HepG2 (cell line): ENCODE measurements around the gene MTM1. TPM values are rescaled to one million over a fixed set of nuclear protein-coding genes. Genes with fewer than 3 reads are reported as not detected.

Source experiments
- ATAC-seq: fragments of 200-7000 bp; cut with Tn5 transposase; 3 replicates; pipeline ENCODE4 v1.9.1; 2020; ENCODE audit warnings: mild to moderate bottlenecking, moderate library complexity
- BruUV-seq: library from RNA; stranded (reverse); fragments of 400-500 nt; replicated peaks from 2 replicates; lab custom pipeline; 2021; lab: Mats Ljungman, UMichigan
- CTCF ChIA-PET: fragments of 300-600 bp; formaldehyde crosslinking; extraction: SDS; loops from one replicate; lab custom pipeline; 2021; ENCODE audit warnings: low total read pairs, inconsistent platforms, low intra/inter-chr PET ratio; lab: Yijun Ruan, JAX
- POLR2A ChIA-PET: fragments of 350-600 bp; sonication (Branson Sonifier 250); formaldehyde crosslinking; loops from one replicate; lab custom pipeline; 2020; ENCODE audit warnings: antibody characterized with exemption, inconsistent platforms; lab: Yijun Ruan, JAX
- DNase-seq: peaks from one replicate; pipeline ENCODE4 v3.0.0-alpha.2; 2015; ENCODE audit warnings: low spot score
- FAIRE-seq: peaks from 3 replicates; lab custom pipeline; 2011; peaks lifted over from hg19 to GRCh38; lab: Jason Lieb, UNC
- H2AFZ ChIP-seq: one replicate; pipeline ENCODE4 v1.6.1; 2011; ENCODE audit warnings: low read length, inconsistent platforms
- H3K27ac ChIP-seq: fragments of 300-600 bp; 3 replicates; pipeline ENCODE4 v1.8.0; 2011; ENCODE audit warnings: mixed run types, mild to moderate bottlenecking, mixed read lengths, low read length, inconsistent platforms; ENCODE audit not compliant: insufficient read depth; ENCODE audit errors: extremely low read length
- H3K27me3 ChIP-seq, 2 experiments: fragments of 200-600 bp in 1 of 2; 2 replicates in 1 of 2; 3 replicates in 1 of 2; pipeline versions ENCODE4 v1.6.0 to v1.8.0; 2011; ENCODE audit warnings: low read length in 2 of 2, mild to moderate bottlenecking in 2 of 2, moderate library complexity in 2 of 2, inconsistent platforms in 1 of 2; ENCODE audit not compliant: insufficient read depth in 2 of 2, control insufficient read depth in 1 of 2
- H3K36me3 ChIP-seq, 2 experiments: fragments of 200-600 bp in 1 of 2; replicated peaks in 1 of 2; 2 replicates in 1 of 2; 3 replicates in 1 of 2; pipeline versions ENCODE4 v1.5.1 to v1.8.0; 2011; ENCODE audit warnings: low read length in 2 of 2, inconsistent platforms in 1 of 2; ENCODE audit not compliant: insufficient read depth in 2 of 2, control insufficient read depth in 1 of 2
- H3K4me1 ChIP-seq: 2 replicates; pipeline ENCODE4 v1.5.1; 2012; ENCODE audit warnings: low read length, inconsistent platforms; ENCODE audit not compliant: insufficient read depth
- H3K4me2 ChIP-seq: 2 replicates; pipeline ENCODE4 v1.6.0; 2011; ENCODE audit warnings: low read depth, low read length, inconsistent platforms
- H3K4me3 ChIP-seq, 3 experiments: fragments of 200-600 bp in 1 of 3; sonication (generic), shearing (Covaris generic) in 1 of 3; replicated peaks in 1 of 3; 2 replicates each; pipeline ENCODE4 v1.5.1; 2011 to 2016; ENCODE audit warnings: low read length in 3 of 3, inconsistent platforms in 2 of 3, low read depth in 2 of 3, mild to moderate bottlenecking in 2 of 3, control low read depth in 1 of 3, mixed read lengths in 1 of 3; ENCODE audit not compliant: insufficient read depth in 1 of 3
- H3K79me2 ChIP-seq: one replicate; pipeline ENCODE4 v1.6.1; 2011; ENCODE audit warnings: low read length, inconsistent platforms; ENCODE audit not compliant: insufficient read depth
- H3K9ac ChIP-seq: 2 replicates; pipeline ENCODE4 v1.6.0; 2011; ENCODE audit warnings: mild to moderate bottlenecking, low read depth, low read length, inconsistent platforms; ENCODE audit not compliant: insufficient read depth
- H3K9me3 ChIP-seq: 2 replicates; pipeline ENCODE4 v1.5.1; 2012; ENCODE audit warnings: mild to moderate bottlenecking, low read length
- H4K20me1 ChIP-seq: 2 replicates; pipeline ENCODE4 v1.6.0; 2011; ENCODE audit warnings: inconsistent platforms, mild to moderate bottlenecking, low read length, moderate library complexity; ENCODE audit not compliant: insufficient read depth
- CHD4 ChIP-seq: fragments of 200-600 bp; sonication (generic); IDR thresholded peaks from 2 replicates; pipeline ENCODE4 v1.7.0; 2017; ENCODE audit warnings: mild to moderate bottlenecking, low read length, borderline replicate concordance
- HNRNPLL ChIP-seq: fragments of 200-400 bp; formaldehyde crosslinking; IDR thresholded peaks from 2 replicates; pipeline ENCODE4 v1.6.1; 2017; ENCODE audit warnings: mild to moderate bottlenecking, low read depth, low read length; ENCODE audit not compliant: poor library complexity, severe bottlenecking
- KDM1A ChIP-seq: IDR thresholded peaks from 2 replicates; pipeline ENCODE4 v1.6.1; 2016; ENCODE audit warnings: missing compliant biosample characterization
- NRL ChIP-seq: sonication (generic); formaldehyde crosslinking; IDR thresholded peaks from 2 replicates; pipeline ENCODE4 v1.5.0; 2020; ENCODE audit warnings: missing genetic modification reagents, mild to moderate bottlenecking, moderate library complexity, borderline replicate concordance
- RCOR2 ChIP-seq: IDR thresholded peaks from 2 replicates; pipeline ENCODE4 v1.6.1; 2016; ENCODE audit warnings: missing biosample characterization, missing genetic modification reagents
- RNF2 ChIP-seq: fragments of 450-650 bp; conservative IDR thresholded peaks from 2 replicates; pipeline ENCODE4 v1.6.1; 2016; ENCODE audit warnings: low read depth
- SOX13 ChIP-seq, 3 experiments: fragments of 450-650 bp in 1 of 3; sonication (generic) in 1 of 3; formaldehyde crosslinking in 1 of 3; IDR thresholded peaks in 2 of 3; conservative IDR thresholded peaks in 1 of 3; 2 replicates each; pipeline versions ENCODE4 v1.5.0 to v1.6.1; 2016 to 2020; ENCODE audit warnings: antibody characterized with exemption in 1 of 3, mild to moderate bottlenecking in 1 of 3, missing compliant biosample characterization in 1 of 3, missing genetic modification reagents in 1 of 3, moderate library complexity in 1 of 3
- ZMYM3 ChIP-seq: sonication (generic); formaldehyde crosslinking; IDR thresholded peaks from 2 replicates; pipeline ENCODE4 v1.5.1; 2020; ENCODE audit warnings: mild to moderate bottlenecking, missing genetic modification reagents
- ZNF205 ChIP-seq: IDR thresholded peaks from 2 replicates; pipeline ENCODE4 v1.6.1; 2018; ENCODE audit warnings: missing biosample characterization, missing genetic modification reagents
- ZNF629 ChIP-seq: sonication (generic); formaldehyde crosslinking; conservative IDR thresholded peaks from 2 replicates; pipeline ENCODE4 v1.5.0; 2020; ENCODE audit warnings: missing genetic modification reagents
- ZNF687 ChIP-seq: sonication (generic); formaldehyde crosslinking; IDR thresholded peaks from 2 replicates; pipeline ENCODE4 v1.5.1; 2020; ENCODE audit warnings: mild to moderate bottlenecking, missing genetic modification reagents, moderate library complexity
- ZNF768 ChIP-seq: sonication (generic); formaldehyde crosslinking; IDR thresholded peaks from 2 replicates; pipeline ENCODE4 v1.4.0; 2020; ENCODE audit warnings: missing genetic modification reagents
- WGBS: methylation state at CpG from one replicate; pipeline ENCODE4 v1.1.6; 2017; ENCODE audit warnings: low lambda C conversion rate; 5-methylcytosine and 5-hydroxymethylcytosine counted together
- in situ Hi-C: cut with HindIII; loops from 2 replicates; pipeline ENCODE4 v1.10.0; 2017; ENCODE audit warnings: low pct_unique_long_range_greater_than_20kb; ENCODE audit not compliant: extremely low pct_ligation_motif_present
- intact Hi-C: fragments of 100-400 bp; cut with micrococcal nuclease; formaldehyde crosslinking; loops from one replicate; pipeline ENCODE4 v1.10.0; 2022; ENCODE audit not compliant: unreplicated experiment
- polyA plus RNA-seq, 8 experiments: library from polyadenylated mRNA; depleted of rRNA in 3 of 8; stranded (reverse) in 7 of 8; unstranded in 1 of 8; fragments of >200 nt; fragmentation: Illumina TruSeq in 4 of 8; extraction: Trizol in 4 of 8; gene quantifications; 2 replicates each; pipeline versions ENCODE4 v1.2.1 to v1.2.3, GENCODE V29; 2011 to 2016; ENCODE audit warnings: low read depth in 4 of 8, missing spikeins in 1 of 8, mixed read lengths in 1 of 8; ENCODE audit not compliant: insufficient read depth in 1 of 8
- total RNA-seq, 5 experiments: library from RNA; depleted of rRNA; stranded (reverse); fragments of >200 nt; fragmentation: Illumina TruSeq; extraction: Trizol; gene quantifications; 2 replicates each; pipeline ENCODE4 v1.2.3, GENCODE V29; 2016; ENCODE audit warnings: low read depth in 1 of 5

The MTM1 gene
- total and polyA plus RNA-seq, 2 of the 13 experiments (the other 11 are each of a cell fraction or from before 2014, with no cell fraction given) = 12.0 to 15.2 TPM

GRCh38 chrX:150544222-150544787 is 24.1 kb upstream of the MTM1 start (continued):
- TF ChIP-seq ZNF205 (no peak), HNRNPLL (peak; percentile 33), ZNF687 (CRISPR knock-in tag) (peak; percentile 42), ZNF768 (CRISPR knock-in tag) (peak; percentile 71; the same call in 1 of the 2 replicates)

GRCh38 chrX:150544835-150545770 is 23.3 kb upstream of the MTM1 start:
- Histone ChIP-seq H3K27ac (no peak overlapping the region), H3K9me3 (no peaks in the 10 kb centered on the region), H3K4me3 (peak overlapping the region in 1 of 3 experiments; percentile 72; a peak in 2 of 6 replicates), H2AFZ (peak overlapping the region; percentile 0), H3K27me3 (no peaks in the 10 kb centered on the region), H3K4me2 (peak overlapping the region; percentile 90), H4K20me1 (no peaks in the 10 kb centered on the region), H3K4me1 (peaks cover 56% of the 10 kb centered on the region), H3K79me2 (no peaks in the 10 kb centered on the region), H3K36me3 (no peaks in the 10 kb centered on the region), H3K9ac (no peak overlapping the region)
- ATAC-seq (no peak), DNase-seq (no peak), FAIRE-seq (peak; percentile 52)
- 0 out of 2 replicates have a peak, but pooled peaks have one; percentile 30 for TF ChIP-seq ZMYM3
- no peak for TF ChIP-seq NRL (CRISPR knock-in tag)
- peak; percentile 79; the same call in 1 of the 2 replicates for TF ChIP-seq CHD4
- peak; percentile 43; the same call in 1 of the 2 replicates for TF ChIP-seq KDM1A (CRISPR knock-in tag)
- TF ChIP-seq RNF2 = no peak
- TF ChIP-seq SOX13 (IDR thresholded peaks at IDR 0.05) = no peak
- peak in 1 of 2 experiments; percentile 41; a peak in 1 of 4 replicates for TF ChIP-seq SOX13 (CRISPR knock-in tag; conservative IDR thresholded peaks at IDR 0.05 in 1 of 2, IDR thresholded peaks at IDR 0.05 in 1 of 2)
- peak; percentile 96 for TF ChIP-seq ZNF629 (CRISPR knock-in tag)
- 0 out of 2 replicates have a peak, but pooled peaks have one; percentile 24 for TF ChIP-seq RCOR2 (CRISPR knock-in tag)
- POLR2A ChIA-PET = interaction anchor here (5.4 kb wide), 1 partner anchor 25 kb away, joined by 63 read pairs; the partner anchor contains the start of gene MTM1
- no TSS peak for BruUV-seq
- 49% methylated on average over 6 of the region's 8 CpGs for WGBS
- intact Hi-C loops (loop anchor here (1.0 to 10.0 kb wide), 5 partner anchors 22 to 170 kb away; no protein-coding TSS in a partner anchor), in situ Hi-C loops (loop anchor here (10.0 kb wide), 1 partner anchor 140 kb away; no protein-coding TSS in a partner anchor)
- CTCF ChIA-PET = interaction anchor here (1.1 to 1.7 kb wide), 3 partner anchors 42 to 138 kb away, joined by 4 to 5 read pairs (median 4); no protein-coding TSS in a partner anchor
